Vagina (tissue), 2 donors: ENCODE measurements around the gene METTL17.

Experiments
- CTCF ChIP-seq, 3 experiments: fragments of 450-650 bp in 2 of 3; fragments of 200-600 bp in 1 of 3; sonication (generic) in 1 of 3; IDR thresholded peaks; one replicate each; pipeline ENCODE4 v1.5.1; 2017 to 2019; ENCODE audit warnings: antibody characterized with exemption in 3 of 3, mild to moderate bottlenecking in 2 of 3, moderate library complexity in 2 of 3
- POLR2A ChIP-seq, 2 donors: fragments of 450-650 bp; IDR thresholded peaks; one replicate each; pipeline ENCODE4 v1.6.1; 2017; ENCODE audit warnings: antibody characterized with exemption in 2 of 2, mild to moderate bottlenecking in 2 of 2, moderate library complexity in 2 of 2
- POLR2AphosphoS5 ChIP-seq, 2 donors: sonication (generic); formaldehyde crosslinking; IDR thresholded peaks; one replicate each; pipeline ENCODE4 v1.9.0; 2017; ENCODE audit warnings: antibody characterized with exemption in 2 of 2, mild to moderate bottlenecking in 2 of 2, low read depth in 1 of 2; ENCODE audit not compliant: insufficient read depth in 1 of 2

GRCh38 chr14:21037156-21037555, 47.4 kb downstream of the METTL17 start:
- TF ChIP-seq CTCF (IDR thresholded peaks at IDR 0.05) (no peak), POLR2A (IDR thresholded peaks at IDR 0.05) (no peak), POLR2AphosphoS5 (IDR thresholded peaks at IDR 0.05; ENCODE audit: insufficient read depth in 1 of 2, low read depth in 1 of 2) (no peak)
